ENCODE results near the gene ZMAT5. TPM values are rescaled to one million over a fixed set of nuclear protein-coding genes. Genes with fewer than 3 reads are reported as not detected.

The ZMAT5 gene
- total RNA-seq, 1 experiment from 2014 or later = 24.2 TPM

DNA sequence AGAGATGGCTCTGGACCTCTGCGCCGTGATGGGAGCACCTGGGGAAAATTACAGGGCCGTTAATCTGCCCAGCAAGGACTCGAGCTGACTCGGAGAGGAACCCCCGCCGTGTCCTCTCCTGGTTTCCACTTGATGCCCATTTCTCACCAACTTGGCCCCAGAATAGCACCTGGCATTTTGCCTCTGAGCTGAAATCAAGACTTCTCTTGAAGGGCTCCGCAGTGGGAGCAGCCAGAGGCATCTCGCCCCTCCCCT, 66.0 kb downstream of the ZMAT5 start:
- Histone ChIP-seq H4K20me1 (ENCODE audit: low read length) (no peaks in the 10 kb centered on the region), H3K4me3 (ENCODE audit: low read length) (peak overlapping the region; percentile 29; the same call in 1 of the 2 replicates), H3K9me3 (ENCODE audit: low read length) (no peaks in the 10 kb centered on the region), H3K36me3 (ENCODE audit: low read depth, low read length) (no peaks in the 10 kb centered on the region), H3K9ac (ENCODE audit: low read length) (peak overlapping the region; percentile 41), H3F3A (ENCODE audit: low read length, unreplicated experiment) (no peaks in the 10 kb centered on the region), H3K27me3 (ENCODE audit: low read length) (no peaks in the 10 kb centered on the region), H3K79me2 (ENCODE audit: low read length) (no peaks in the 10 kb centered on the region), H3K4me2 (ENCODE audit: low read length) (peak overlapping the region; percentile 72), H3K9me2 (replicated peaks; ENCODE audit: low read length) (no peaks in the 10 kb centered on the region), H2AFZ (ENCODE audit: low read length) (peak overlapping the region; percentile 43; the same call in 1 of the 2 replicates), H3K4me1 (ENCODE audit: insufficient read depth, low read length) (peaks cover 50% of the 10 kb centered on the region), H3K27ac (ENCODE audit: low read length) (peak overlapping the region; percentile 89)
- DNase-seq (no peak), ATAC-seq (no peak)
- ChIA-PET POLR2A (ENCODE audit: unreplicated experiment) (no interaction called here), CTCF (interaction anchor here (1.0 to 2.0 kb wide), 2 partner anchors 11 to 388 kb away, joined by 3 to 8 read pairs; no protein-coding TSS in a partner anchor)
- intact Hi-C loops (cut with micrococcal nuclease) = loop anchor here (2.0 to 10.0 kb wide), 3 partner anchors 66 to 386 kb away; partner anchors contain the start of genes UQCR10 and ZMAT5
- TF ChIP-seq, protein P1, sequence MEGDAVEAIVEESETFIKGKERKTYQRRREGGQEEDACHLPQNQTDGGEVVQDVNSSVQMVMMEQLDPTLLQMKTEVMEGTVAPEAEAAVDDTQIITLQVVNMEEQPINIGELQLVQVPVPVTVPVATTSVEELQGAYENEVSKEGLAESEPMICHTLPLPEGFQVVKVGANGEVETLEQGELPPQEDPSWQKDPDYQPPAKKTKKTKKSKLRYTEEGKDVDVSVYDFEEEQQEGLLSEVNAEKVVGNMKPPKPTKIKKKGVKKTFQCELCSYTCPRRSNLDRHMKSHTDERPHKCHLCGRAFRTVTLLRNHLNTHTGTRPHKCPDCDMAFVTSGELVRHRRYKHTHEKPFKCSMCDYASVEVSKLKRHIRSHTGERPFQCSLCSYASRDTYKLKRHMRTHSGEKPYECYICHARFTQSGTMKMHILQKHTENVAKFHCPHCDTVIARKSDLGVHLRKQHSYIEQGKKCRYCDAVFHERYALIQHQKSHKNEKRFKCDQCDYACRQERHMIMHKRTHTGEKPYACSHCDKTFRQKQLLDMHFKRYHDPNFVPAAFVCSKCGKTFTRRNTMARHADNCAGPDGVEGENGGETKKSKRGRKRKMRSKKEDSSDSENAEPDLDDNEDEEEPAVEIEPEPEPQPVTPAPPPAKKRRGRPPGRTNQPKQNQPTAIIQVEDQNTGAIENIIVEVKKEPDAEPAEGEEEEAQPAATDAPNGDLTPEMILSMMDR (conservative IDR thresholded peaks at IDR 0.05; ENCODE audit: low read depth, low read length) = no peak
- BruUV-seq (replicated peaks) = no TSS peak

GRCh38 chr22:29700206-29700899, 66.5 kb downstream of the ZMAT5 start:
- Histone ChIP-seq H3K4me3 (ENCODE audit: low read length) (peak overlapping the region; percentile 29; the same call in 1 of the 2 replicates), H3K9ac (ENCODE audit: low read length) (peak overlapping the region; percentile 41), H3F3A (ENCODE audit: low read length, unreplicated experiment) (no peaks in the 10 kb centered on the region), H3K9me3 (ENCODE audit: low read length) (no peaks in the 10 kb centered on the region), H3K4me1 (ENCODE audit: insufficient read depth, low read length) (peaks cover 50% of the 10 kb centered on the region), H4K20me1 (ENCODE audit: low read length) (no peaks in the 10 kb centered on the region), H3K36me3 (ENCODE audit: low read depth, low read length) (no peaks in the 10 kb centered on the region), H2AFZ (ENCODE audit: low read length) (no peak overlapping the region), H3K4me2 (ENCODE audit: low read length) (peak overlapping the region; percentile 72), H3K27ac (ENCODE audit: low read length) (peak overlapping the region; percentile 89), H3K9me2 (replicated peaks; ENCODE audit: low read length) (no peaks in the 10 kb centered on the region), H3K27me3 (ENCODE audit: low read length) (no peaks in the 10 kb centered on the region), H3K79me2 (ENCODE audit: low read length) (no peaks in the 10 kb centered on the region)
- no peak for ATAC-seq
- no peak for DNase-seq
- ChIA-PET POLR2A (ENCODE audit: unreplicated experiment) (no interaction called here), CTCF (no interaction called here)
- intact Hi-C loops (cut with micrococcal nuclease) = loop anchor here (2.0 to 10.0 kb wide), 3 partner anchors 66 to 387 kb away; partner anchors contain the start of genes UQCR10 and ZMAT5
- TF ChIP-seq EZH2 (IDR thresholded peaks at IDR 0.05; ENCODE audit: low read length, unreplicated experiment) (no peak), EZH2phosphoT487 (IDR thresholded peaks at IDR 0.05; ENCODE audit: borderline replicate concordance, low read length) (no peak)
- TF ChIP-seq, protein P1 (conservative IDR thresholded peaks at IDR 0.05; ENCODE audit: low read depth, low read length) = no peak
- no TSS peak for BruUV-seq (replicated peaks)

DNA sequence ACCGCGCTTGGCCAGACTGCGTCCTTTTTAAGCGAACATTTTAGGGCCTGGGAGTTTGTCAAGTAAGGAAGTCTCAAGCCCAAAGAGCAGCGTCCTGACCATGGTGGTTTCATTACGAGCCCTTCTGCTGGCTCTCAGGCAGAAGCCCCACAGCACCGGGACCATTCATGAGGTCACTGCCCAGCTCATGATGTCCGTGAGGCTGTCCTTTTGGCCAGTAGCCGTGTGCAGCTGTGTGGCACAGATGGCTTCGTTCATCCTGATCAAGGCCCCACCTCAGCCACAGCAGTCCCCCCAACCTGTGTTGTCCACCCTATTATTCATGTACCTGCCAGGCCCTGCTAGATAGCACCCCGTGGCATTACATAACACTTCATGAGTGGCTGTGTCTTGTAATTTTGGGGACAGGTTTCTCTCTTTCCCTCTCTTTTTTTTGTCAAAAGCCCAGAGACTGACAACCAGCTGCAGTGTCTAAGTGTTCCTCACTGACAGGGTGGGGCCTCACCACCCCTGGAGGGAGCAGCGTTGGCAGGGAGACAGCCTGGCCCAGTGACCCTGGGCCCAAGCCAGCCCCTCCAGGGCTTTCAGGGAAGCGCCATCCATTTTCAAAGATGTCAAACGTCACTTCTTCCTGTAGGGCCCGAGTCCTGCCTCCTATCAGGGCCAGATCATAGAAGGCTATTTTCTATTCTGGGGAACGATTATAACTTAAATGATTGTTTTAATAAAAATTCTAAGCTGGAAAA, 68.8 kb downstream of the ZMAT5 start:
- Histone ChIP-seq H3K79me2 (ENCODE audit: low read length) (no peaks in the 10 kb centered on the region), H4K20me1 (ENCODE audit: low read length) (no peaks in the 10 kb centered on the region), H2AFZ (ENCODE audit: low read length) (no peak overlapping the region), H3K27me3 (ENCODE audit: low read length) (no peaks in the 10 kb centered on the region), H3K4me3 (ENCODE audit: low read length) (no peak overlapping the region), H3K9me3 (ENCODE audit: low read length) (no peaks in the 10 kb centered on the region), H3K27ac (ENCODE audit: low read length) (no peak overlapping the region), H3K9ac (ENCODE audit: low read length) (no peak overlapping the region), H3F3A (ENCODE audit: low read length, unreplicated experiment) (no peaks in the 10 kb centered on the region), H3K4me2 (ENCODE audit: low read length) (no peak overlapping the region), H3K9me2 (replicated peaks; ENCODE audit: low read length) (no peaks in the 10 kb centered on the region), H3K4me1 (ENCODE audit: insufficient read depth, low read length) (peaks cover 33% of the 10 kb centered on the region), H3K36me3 (ENCODE audit: low read depth, low read length) (no peaks in the 10 kb centered on the region; the same call in 1 of the 2 replicates)
- intact Hi-C loops (cut with micrococcal nuclease) = no loop called here
- POLR2A ChIA-PET (ENCODE audit: unreplicated experiment) = no interaction called here
- ATAC-seq (no peak), DNase-seq (no peak)
- CTCF ChIA-PET = no interaction called here
- BruUV-seq (replicated peaks) = no TSS peak
- TF ChIP-seq EZH2 (IDR thresholded peaks at IDR 0.05; ENCODE audit: low read length, unreplicated experiment) (no peak), EZH2phosphoT487 (IDR thresholded peaks at IDR 0.05; ENCODE audit: borderline replicate concordance, low read length) (no peak)
- TF ChIP-seq, protein P1 (conservative IDR thresholded peaks at IDR 0.05; ENCODE audit: low read depth, low read length) = no peak

Data from PC-3 (cell line).